ENCODE data around the gene NRF1.
"Not testable (repeated sequence)": the region's sequence is repeated elsewhere in the genome, so short reads cannot be mapped to it uniquely, and the experiment has no call there.

The NRF1 gene
- 24.1 to 51.8 (median 34.8) reads per million in 9 experiments for total RNA-seq

GRCh38 chr7:129611246-129612111 lies at the start of gene NRF1:
NRF1 (plus strand) TSS chr7:129611720; CDS start chr7:129657352, 45,632 bp downstream.
- peak within 1 kb of the TSS; percentile 90 to 95 for H3K4me3 Mint-ChIP-seq
- no peaks in the 10 kb centered on the region for H3K9me3 Mint-ChIP-seq
- peak within 1 kb of the TSS; percentile 93 to 98 for H3K27ac Mint-ChIP-seq
- DNase-seq (peak; percentile 91 to 93 (median 91)), ATAC-seq (replicated peaks) (peak; percentile 83)
- H3K27me3 Mint-ChIP-seq, result no peaks in the 10 kb centered on the region
- H3K36me3 Mint-ChIP-seq (ENCODE audit: insufficient read depth), result peaks cover 25% of the 10 kb centered on the region
- peaks cover 35 to 60% of the 10 kb centered on the region in 2 donors for H3K4me1 Mint-ChIP-seq (ENCODE audit: low read depth in 2 of 2)

DNA sequence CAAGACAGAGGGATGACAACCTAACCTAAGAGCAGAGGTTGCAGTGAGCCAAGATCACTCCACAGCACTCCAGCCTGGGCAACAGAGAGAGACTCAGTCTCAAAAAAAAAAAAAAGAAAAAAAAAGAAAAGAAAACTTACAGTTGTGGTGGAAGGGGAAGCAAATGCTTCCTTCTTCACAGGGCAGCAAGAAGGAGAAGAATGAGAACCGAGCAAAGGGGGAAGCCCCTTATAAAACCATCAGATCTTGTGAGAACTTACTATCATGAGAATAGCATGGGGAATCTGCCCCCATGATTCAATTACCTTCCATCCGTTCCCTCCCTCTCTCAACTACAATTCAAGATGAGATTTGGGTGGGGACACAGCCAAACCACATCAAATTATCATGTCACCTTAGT lies 45.2 kb upstream of the NRF1 start:
- peaks cover 30 to 42% of the 10 kb centered on the region in 2 donors for H3K27me3 Mint-ChIP-seq
- not testable (repeated sequence) for ATAC-seq (replicated peaks)

DNA sequence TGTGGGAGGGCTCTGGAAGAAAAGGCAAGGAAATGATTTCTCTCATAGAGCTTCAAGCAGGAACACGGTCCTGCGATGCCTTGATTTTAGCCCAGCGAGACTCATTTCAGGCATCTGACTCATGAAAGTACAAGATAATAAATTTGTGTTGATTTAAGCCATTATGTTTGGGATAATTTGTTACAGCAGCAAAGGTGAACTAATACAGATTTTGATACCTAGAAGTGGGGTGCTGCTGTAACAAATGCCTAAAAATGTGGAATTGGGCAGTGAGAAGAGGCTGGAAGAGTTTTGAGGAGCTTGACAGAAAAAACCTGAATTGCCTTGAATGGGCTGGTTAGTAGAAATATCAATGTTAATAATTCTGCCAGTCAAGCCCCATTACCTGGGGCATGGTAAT lies 44.1 kb upstream of the NRF1 start:
- Mint-ChIP-seq H3K4me3 (no peak overlapping the region), H3K27me3 (peaks cover 36 to 40% of the 10 kb centered on the region in 2 donors), H3K36me3 (ENCODE audit: insufficient read depth) (no peaks in the 10 kb centered on the region), H3K4me1 (ENCODE audit: low read depth in 2 of 2) (no peaks in the 10 kb centered on the region), H3K27ac (no peak overlapping the region), H3K9me3 (peaks cover 0 to 7% of the 10 kb centered on the region in 2 donors)
- DNase-seq (no peak), ATAC-seq (replicated peaks) (no peak)

More for the DNA sequence above, 45.2 kb upstream of the NRF1 start:
- H3K4me1 Mint-ChIP-seq (ENCODE audit: low read depth in 2 of 2); H3K4me3 Mint-ChIP-seq; H3K27ac Mint-ChIP-seq; H3K9me3 Mint-ChIP-seq; DNase-seq; H3K36me3 Mint-ChIP-seq (ENCODE audit: insufficient read depth): not testable (repeated sequence)

DNA sequence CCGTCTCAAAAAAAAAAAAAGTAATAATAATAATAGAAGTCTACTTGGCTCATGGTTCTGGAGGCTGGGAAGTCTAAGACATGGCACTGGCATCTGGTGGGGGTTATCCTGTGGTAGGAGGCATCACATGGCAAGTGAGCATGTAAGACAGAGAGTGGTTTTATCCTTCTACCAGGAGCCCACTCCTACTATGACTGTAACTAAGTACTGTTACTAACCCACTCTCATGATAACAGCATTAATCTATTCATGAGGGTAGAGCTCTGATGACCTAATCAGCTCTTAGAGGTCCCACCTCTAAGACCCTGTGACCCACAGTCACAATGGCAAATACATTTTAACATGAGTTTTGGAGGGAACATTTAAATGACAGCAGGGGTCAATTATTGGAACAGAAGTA lies 43.3 kb upstream of the NRF1 start:
- Mint-ChIP-seq H3K4me3 (no peak overlapping the region), H3K27ac (no peak overlapping the region), H3K27me3 (peaks cover 32 to 36% of the 10 kb centered on the region in 2 donors), H3K9me3 (peaks cover 0 to 7% of the 10 kb centered on the region in 2 donors), H3K4me1 (ENCODE audit: low read depth in 2 of 2) (no peaks in the 10 kb centered on the region), H3K36me3 (ENCODE audit: insufficient read depth) (no peaks in the 10 kb centered on the region)
- ATAC-seq (replicated peaks) (no peak), DNase-seq (no peak)

GRCh38 chr7:129569326-129569725 lies 42.2 kb upstream of the NRF1 start:
- Mint-ChIP-seq H3K4me1 (ENCODE audit: low read depth in 2 of 2) (no peaks in the 10 kb centered on the region), H3K27ac (no peak overlapping the region), H3K27me3 (peaks cover 25 to 30% of the 10 kb centered on the region in 2 donors), H3K4me3 (no peak overlapping the region), H3K36me3 (ENCODE audit: insufficient read depth) (no peaks in the 10 kb centered on the region), H3K9me3 (peaks cover 0 to 7% of the 10 kb centered on the region in 2 donors)
- no peak for ATAC-seq (replicated peaks)
- no peak for DNase-seq

DNA sequence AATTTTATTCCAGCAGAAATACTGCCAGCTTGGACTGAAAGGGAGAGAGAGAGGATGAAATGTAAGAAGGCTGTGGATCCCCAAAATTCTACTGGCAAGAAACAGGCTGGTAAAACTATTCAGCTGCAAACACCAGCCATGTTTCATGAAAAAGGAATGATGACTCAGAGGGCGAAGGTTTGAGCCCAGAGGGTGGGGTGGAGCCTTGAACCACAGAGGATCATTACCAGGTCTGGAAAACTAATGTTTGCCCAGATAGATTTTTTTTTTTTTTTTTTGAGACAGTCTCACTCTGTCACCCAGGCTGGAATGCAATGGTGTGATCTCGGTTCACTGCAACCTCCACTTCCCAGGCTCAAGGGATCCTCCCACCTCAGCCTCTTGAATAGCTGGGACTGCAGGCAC lies 41.7 kb upstream of the NRF1 start:
- Mint-ChIP-seq H3K36me3 (ENCODE audit: insufficient read depth) (no peaks in the 10 kb centered on the region), H3K27me3 (peaks cover 25 to 26% of the 10 kb centered on the region in 2 donors), H3K4me1 (ENCODE audit: low read depth in 2 of 2) (no peaks in the 10 kb centered on the region), H3K9me3 (peaks cover 0 to 7% of the 10 kb centered on the region in 2 donors), H3K4me3 (no peak overlapping the region), H3K27ac (no peak overlapping the region)
- DNase-seq, result no peak
- ATAC-seq (replicated peaks), result no peak

DNA sequence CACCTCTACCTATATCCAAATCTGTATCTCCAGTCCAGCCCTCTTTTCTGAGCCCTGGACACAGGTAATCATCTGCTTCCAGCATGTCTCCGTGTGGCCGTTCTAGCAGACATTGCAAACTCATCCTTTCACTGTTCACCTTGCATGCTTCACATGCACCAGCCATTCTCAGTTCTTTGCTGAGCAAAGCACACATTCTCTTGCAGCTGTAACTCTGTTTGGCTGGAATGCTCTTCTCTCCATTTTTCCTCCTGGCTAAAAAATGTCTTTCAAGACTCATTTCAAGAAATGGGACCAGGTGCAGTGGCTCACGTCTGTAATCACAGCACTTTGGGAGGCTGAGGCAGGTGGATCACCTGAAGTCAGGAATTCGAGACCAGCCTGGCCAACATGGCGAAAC lies 40.3 kb upstream of the NRF1 start:
- no peak overlapping the region for H3K4me3 Mint-ChIP-seq

GRCh38 chr7:129572205-129572604 lies 39.3 kb upstream of the NRF1 start:
- Mint-ChIP-seq H3K36me3 (ENCODE audit: insufficient read depth) (no peaks in the 10 kb centered on the region), H3K9me3 (peaks cover 4 to 9% of the 10 kb centered on the region in 2 donors), H3K27ac (no peak overlapping the region), H3K27me3 (peaks cover 17 to 20% of the 10 kb centered on the region in 2 donors), H3K4me1 (ENCODE audit: low read depth in 2 of 2) (peaks cover 0 to 4% of the 10 kb centered on the region in 2 donors), H3K4me3 (no peak overlapping the region)
- ATAC-seq (replicated peaks), result no peak
- no peak for DNase-seq

More for the DNA sequence above, 40.3 kb upstream of the NRF1 start:
- H3K9me3 Mint-ChIP-seq, result peaks cover 1 to 9% of the 10 kb centered on the region in 2 donors
- ATAC-seq (replicated peaks), result no peak
- peaks cover 24 to 25% of the 10 kb centered on the region in 2 donors for H3K27me3 Mint-ChIP-seq
- no peaks in the 10 kb centered on the region for H3K36me3 Mint-ChIP-seq (ENCODE audit: insufficient read depth)
- H3K27ac Mint-ChIP-seq, result no peak overlapping the region
- no peak for DNase-seq
- H3K4me1 Mint-ChIP-seq (ENCODE audit: low read depth in 2 of 2), result peaks cover 0 to 2% of the 10 kb centered on the region in 2 donors

GRCh38 chr7:129574487-129574886 lies 37.0 kb upstream of the NRF1 start:
- Mint-ChIP-seq H3K27ac (no peak overlapping the region), H3K36me3 (ENCODE audit: insufficient read depth) (peaks cover 3% of the 10 kb centered on the region)
- ATAC-seq (replicated peaks), result no peak

GRCh38 chr7:129575699-129576098 lies 35.8 kb upstream of the NRF1 start:
- no peak for DNase-seq
- H3K27ac Mint-ChIP-seq, result no peak overlapping the region
- ATAC-seq (replicated peaks), result no peak
- H3K9me3 Mint-ChIP-seq, result peaks cover 5 to 7% of the 10 kb centered on the region in 2 donors
- H3K4me1 Mint-ChIP-seq (ENCODE audit: low read depth in 2 of 2), result peaks cover 0 to 4% of the 10 kb centered on the region in 2 donors
- H3K4me3 Mint-ChIP-seq, result no peak overlapping the region
- H3K36me3 Mint-ChIP-seq (ENCODE audit: insufficient read depth), result peaks cover 3% of the 10 kb centered on the region
- peaks cover 0 to 10% of the 10 kb centered on the region in 2 donors for H3K27me3 Mint-ChIP-seq

More at GRCh38 chr7:129574487-129574886, 37.0 kb upstream of the NRF1 start:
- Mint-ChIP-seq H3K27me3 (peaks cover 0 to 10% of the 10 kb centered on the region in 2 donors), H3K4me3 (no peak overlapping the region), H3K9me3 (peaks cover 5 to 7% of the 10 kb centered on the region in 2 donors), H3K4me1 (ENCODE audit: low read depth in 2 of 2) (peaks cover 0 to 4% of the 10 kb centered on the region in 2 donors)
- no peak for DNase-seq

DNA sequence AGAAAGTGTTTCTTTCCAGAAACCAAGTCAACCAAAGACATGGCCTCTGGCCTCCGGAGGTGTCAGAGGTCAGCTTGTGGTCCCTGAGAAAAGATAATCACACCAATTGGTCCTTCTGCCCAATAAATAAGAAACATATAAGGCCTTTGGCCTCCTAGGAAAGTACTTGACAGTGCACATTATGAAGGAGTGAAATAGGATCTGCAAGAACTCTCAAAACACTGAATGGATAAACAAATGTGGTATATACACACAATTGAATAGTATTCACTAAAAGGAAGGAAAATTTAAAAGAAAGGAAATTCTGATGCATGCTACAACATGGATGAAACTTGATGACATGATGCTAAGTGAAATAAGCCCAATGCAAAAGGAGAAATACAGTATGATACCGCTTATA lies 35.4 kb upstream of the NRF1 start:
- Mint-ChIP-seq H3K4me1 (ENCODE audit: low read depth in 2 of 2) (peaks cover 0 to 4% of the 10 kb centered on the region in 2 donors), H3K36me3 (ENCODE audit: insufficient read depth) (peaks cover 3% of the 10 kb centered on the region), H3K27me3 (peaks cover 0 to 8% of the 10 kb centered on the region in 2 donors), H3K9me3 (peaks cover 5 to 7% of the 10 kb centered on the region in 2 donors), H3K4me3 (no peak overlapping the region), H3K27ac (no peak overlapping the region)
- ATAC-seq (replicated peaks), result no peak
- no peak for DNase-seq

GRCh38 chr7:129578829-129579228 lies 32.7 kb upstream of the NRF1 start:
- Mint-ChIP-seq H3K27me3 (no peaks in the 10 kb centered on the region), H3K9me3 (peaks cover 5 to 7% of the 10 kb centered on the region in 2 donors), H3K4me3 (no peak overlapping the region), H3K4me1 (ENCODE audit: low read depth in 2 of 2) (peaks cover 0 to 4% of the 10 kb centered on the region in 2 donors), H3K36me3 (ENCODE audit: insufficient read depth) (peaks cover 3% of the 10 kb centered on the region), H3K27ac (no peak overlapping the region)
- ATAC-seq (replicated peaks), result no peak
- no peak for DNase-seq

- not testable (repeated sequence) for H3K36me3 Mint-ChIP-seq (ENCODE audit: insufficient read depth); H3K4me3 Mint-ChIP-seq; ATAC-seq (replicated peaks); DNase-seq; H3K4me1 Mint-ChIP-seq (ENCODE audit: low read depth in 2 of 2); H3K27ac Mint-ChIP-seq; H3K9me3 Mint-ChIP-seq
- peaks cover 12 to 28% of the 10 kb centered on the region in 2 donors for H3K27me3 Mint-ChIP-seq
Measured at GRCh38 chr7:129586179-129586578, 25.3 kb upstream of the NRF1 start.

DNA sequence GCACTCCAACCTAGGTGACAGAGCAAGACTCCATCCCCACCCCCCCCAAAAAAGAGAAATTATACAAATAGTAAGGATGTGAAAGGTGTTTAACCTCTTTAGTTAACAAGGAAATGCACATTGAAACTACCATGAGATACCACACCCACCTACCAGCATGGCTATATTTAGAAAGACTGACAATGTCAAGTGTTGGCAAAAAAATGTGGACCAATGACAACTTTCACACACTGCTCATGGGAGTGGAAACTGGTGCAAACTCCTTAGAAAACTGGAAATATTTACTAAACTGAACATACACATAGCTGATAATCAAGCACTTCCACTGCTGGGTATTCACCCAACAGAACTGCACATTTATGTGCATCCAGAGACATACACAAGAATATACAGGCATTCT lies 23.3 kb upstream of the NRF1 start:
- Mint-ChIP-seq H3K9me3 (peaks cover 5 to 9% of the 10 kb centered on the region in 2 donors), H3K36me3 (ENCODE audit: insufficient read depth) (no peaks in the 10 kb centered on the region), H3K27ac (no peak overlapping the region), H3K27me3 (peaks cover 12 to 45% of the 10 kb centered on the region in 2 donors), H3K4me3 (no peak overlapping the region), H3K4me1 (ENCODE audit: low read depth in 2 of 2) (no peaks in the 10 kb centered on the region)
- no peak for DNase-seq
- ATAC-seq (replicated peaks), result no peak
